HUES48 (cell line): ENCODE data around the gene KRT31.
"Not testable (repeated sequence)": the region's sequence is repeated elsewhere in the genome, so short reads cannot be mapped to it uniquely, and the experiment has no call there.

ENCODE experiments used
- H3K27ac ChIP-seq: one replicate; pipeline ENCODE4 v1.7.0; 2013; ENCODE audit warnings: low read depth, low read length, inconsistent platforms
- H3K27me3 ChIP-seq: 2 replicates; pipeline ENCODE4 v1.6.1; 2013; ENCODE audit warnings: mild to moderate bottlenecking, low read length; ENCODE audit not compliant: control insufficient read depth, insufficient read depth
- H3K36me3 ChIP-seq: 2 replicates; pipeline ENCODE4 v1.6.1; 2013; ENCODE audit warnings: low read length; ENCODE audit not compliant: control insufficient read depth, insufficient read depth
- H3K4me1 ChIP-seq: 2 replicates; pipeline ENCODE4 v1.6.1; 2013; ENCODE audit warnings: mild to moderate bottlenecking, low read length; ENCODE audit not compliant: control insufficient read depth, insufficient read depth
- H3K4me3 ChIP-seq: 2 replicates; pipeline ENCODE4 v1.5.1; 2013; ENCODE audit warnings: mild to moderate bottlenecking, low read depth, low read length
- H3K9ac ChIP-seq: 2 replicates; pipeline ENCODE4 v1.6.1; 2013; ENCODE audit warnings: mild to moderate bottlenecking, low read depth, low read length, moderate library complexity
- H3K9me3 ChIP-seq: 2 replicates; pipeline ENCODE4 v1.6.1; 2013; ENCODE audit warnings: low read length; ENCODE audit not compliant: control insufficient read depth, insufficient read depth

Gene KRT31

DNA sequence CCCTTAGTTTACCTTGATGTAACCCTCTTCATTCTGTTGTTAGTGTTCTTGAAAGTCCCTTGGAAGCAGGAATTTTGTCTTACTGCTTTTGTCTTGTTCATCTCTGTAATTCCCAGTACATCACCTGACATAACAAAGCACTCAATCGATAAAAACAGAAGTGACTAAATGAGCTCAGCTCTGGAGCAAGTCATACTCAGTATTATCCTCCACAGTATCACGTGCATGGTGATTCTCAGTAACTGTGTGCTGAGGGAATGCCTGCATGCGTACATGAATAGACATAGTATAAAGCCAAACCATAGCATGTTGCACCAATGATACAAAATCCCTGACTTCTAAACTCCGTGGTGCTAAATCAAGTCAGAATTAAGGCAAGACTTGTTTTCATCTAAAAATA lies 36.2 kb upstream of the KRT31 start:
- Histone ChIP-seq H3K9ac (no peak overlapping the region), H3K36me3 (no peaks in the 10 kb centered on the region), H3K4me3 (no peak overlapping the region), H3K27ac (no peak overlapping the region), H3K27me3 (no peaks in the 10 kb centered on the region), H3K4me1 (peaks cover 3% of the 10 kb centered on the region; the same call in 1 of the 2 replicates), H3K9me3 (no peaks in the 10 kb centered on the region)

DNA sequence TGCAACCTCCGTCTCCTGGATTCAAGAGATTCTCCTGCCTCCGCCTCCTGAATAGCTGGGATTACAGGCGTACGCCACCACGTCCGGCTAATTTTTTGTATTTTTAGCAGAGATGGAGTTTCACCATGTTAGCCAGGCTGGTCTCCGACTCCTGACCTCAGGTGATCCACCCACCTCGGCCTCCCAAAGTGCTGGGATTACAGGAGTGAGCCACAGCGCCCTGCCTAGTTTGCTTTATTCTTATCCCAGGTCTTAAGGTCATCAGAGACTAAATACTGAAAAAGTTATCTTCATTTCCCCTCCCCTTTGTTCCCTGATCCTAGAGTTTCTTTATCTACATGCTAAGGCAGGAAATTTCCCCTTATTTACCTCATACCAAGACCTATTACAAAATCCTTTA lies 33.0 kb upstream of the KRT31 start:
- not testable (repeated sequence) for H3K36me3 ChIP-seq, H3K9me3 ChIP-seq, H3K9ac ChIP-seq, H3K27ac ChIP-seq, H3K4me3 ChIP-seq, H3K27me3 ChIP-seq, H3K4me1 ChIP-seq

DNA sequence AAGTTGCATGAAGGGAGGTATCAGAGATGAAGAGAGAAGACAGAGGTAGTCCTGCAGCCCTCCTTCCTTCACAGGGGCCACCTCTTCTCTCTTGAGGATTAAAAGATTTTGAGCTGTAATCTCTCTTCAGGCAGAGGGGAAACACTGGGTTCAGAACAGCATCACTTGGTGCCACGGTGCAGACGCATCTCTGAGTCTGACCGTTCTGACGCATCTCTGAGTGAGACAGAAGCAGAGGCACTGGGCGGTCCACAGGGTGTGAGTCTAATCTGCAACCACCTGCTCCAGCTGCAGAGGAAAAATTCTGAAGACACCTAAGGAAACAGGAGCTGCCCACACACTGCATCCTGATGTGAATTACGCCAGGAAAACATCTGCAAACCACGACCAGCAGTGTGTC lies 32.3 kb upstream of the KRT31 start:
- peaks cover 6% of the 10 kb centered on the region; the same call in 1 of the 2 replicates for H3K4me1 ChIP-seq
- no peaks in the 10 kb centered on the region for H3K27me3 ChIP-seq
- no peak overlapping the region for H3K27ac ChIP-seq
- H3K9me3 ChIP-seq: no peaks in the 10 kb centered on the region
- H3K9ac ChIP-seq: no peak overlapping the region
- H3K36me3 ChIP-seq: no peaks in the 10 kb centered on the region
- no peak overlapping the region for H3K4me3 ChIP-seq

DNA sequence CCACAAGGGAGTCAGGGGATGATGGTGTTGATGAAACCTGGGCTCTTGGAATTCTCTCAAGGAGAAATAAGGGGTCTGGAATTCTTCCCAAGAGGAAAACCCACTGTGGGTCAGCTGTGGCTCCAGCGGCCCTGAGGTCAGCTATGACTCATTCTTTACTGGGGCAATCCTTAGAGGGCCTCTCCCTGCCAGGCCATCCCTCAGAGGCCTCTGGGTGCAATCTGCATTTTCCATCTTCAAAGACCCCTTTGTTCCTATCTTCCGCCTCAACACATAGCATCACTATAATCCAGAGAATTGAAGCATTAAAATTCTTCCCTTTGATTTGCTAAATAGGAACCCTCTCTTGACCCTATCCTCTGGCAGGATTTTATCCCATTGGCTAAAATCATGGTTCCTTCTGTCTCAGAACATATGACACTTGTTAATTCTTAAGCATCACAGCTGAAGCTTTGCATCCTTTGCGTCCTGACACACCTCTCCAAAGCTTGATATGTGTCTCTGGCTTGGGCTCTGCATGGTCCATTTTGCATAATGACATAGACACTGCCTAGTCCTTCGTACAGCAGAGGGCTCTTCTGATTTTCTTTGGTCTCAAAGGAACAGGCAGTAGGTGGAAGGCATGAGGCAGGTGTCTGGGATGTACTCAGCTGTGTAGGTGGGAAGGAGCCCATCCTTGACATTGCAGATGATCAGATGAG lies 31.3 kb upstream of the KRT31 start:
- Histone ChIP-seq H3K4me3 (no peak overlapping the region), H3K4me1 (peaks cover 6% of the 10 kb centered on the region; the same call in 1 of the 2 replicates), H3K9ac (no peak overlapping the region), H3K36me3 (no peaks in the 10 kb centered on the region), H3K9me3 (no peaks in the 10 kb centered on the region), H3K27ac (peak overlapping the region; percentile 20), H3K27me3 (no peaks in the 10 kb centered on the region)

DNA sequence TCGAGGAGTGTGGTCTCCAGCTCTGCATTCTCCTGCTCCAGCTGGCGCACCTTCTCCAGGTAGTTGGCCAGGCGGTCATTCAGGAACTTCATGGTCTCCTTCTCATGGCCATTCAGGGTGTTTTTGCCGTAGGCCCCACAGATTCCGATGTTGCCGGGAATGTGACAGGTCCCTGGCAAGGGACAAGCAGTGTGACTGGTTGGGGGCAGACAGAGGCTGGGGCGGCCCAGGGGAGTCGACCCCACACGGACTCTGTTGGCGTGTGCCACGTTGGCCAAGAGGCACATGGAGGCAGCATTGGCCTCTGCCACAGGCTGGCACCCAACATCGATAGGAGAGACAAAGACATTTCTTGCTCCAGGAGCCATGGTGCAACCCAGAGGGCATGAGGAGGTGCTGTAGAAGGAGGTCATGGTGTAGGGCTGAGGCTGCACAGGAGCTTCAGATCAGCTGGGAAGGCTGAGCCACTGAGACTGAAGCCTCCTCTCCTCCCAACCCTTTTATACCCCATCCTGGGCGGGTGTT lies 26.8 kb upstream of the KRT31 start, which contains the start of gene KRT37:
Gene KRT37, minus strand, starts transcription at position 475 of the 525 bp plus-strand sequence. Its CDS starts 62 bp downstream, at position 413.
- Histone ChIP-seq H3K27ac (no peak within 1 kb of the TSS), H3K9me3 (no peaks in the 10 kb centered on the region), H3K4me1 (peaks cover 6% of the 10 kb centered on the region; the same call in 1 of the 2 replicates), H3K9ac (no peak within 1 kb of the TSS), H3K27me3 (no peaks in the 10 kb centered on the region), H3K4me3 (no peak within 1 kb of the TSS), H3K36me3 (no peaks in the 10 kb centered on the region)

DNA sequence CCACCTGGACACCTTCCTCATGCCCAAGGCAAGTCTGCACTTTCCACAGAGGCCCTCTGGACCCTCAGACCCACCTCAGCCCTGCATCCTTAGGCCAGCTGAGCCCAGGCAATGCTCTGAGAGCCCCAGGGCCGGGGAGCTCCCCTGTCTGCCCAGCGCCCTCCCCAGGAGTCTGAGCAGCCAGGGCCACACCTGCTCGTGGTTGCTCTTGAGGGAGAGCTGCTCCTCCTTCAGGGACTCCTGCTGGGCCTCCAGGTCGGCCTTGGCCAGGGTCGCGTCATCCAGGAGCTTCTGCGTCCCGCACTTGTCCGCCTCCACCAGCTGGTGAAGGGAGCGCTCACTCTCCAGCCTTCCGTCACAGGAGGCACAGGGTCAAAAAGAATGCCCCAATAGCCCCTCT lies 25.2 kb upstream of the KRT31 start:
- H3K4me3 ChIP-seq, H3K27me3 ChIP-seq, H3K9ac ChIP-seq, H3K36me3 ChIP-seq, H3K9me3 ChIP-seq, H3K4me1 ChIP-seq, H3K27ac ChIP-seq: not testable (repeated sequence)

DNA sequence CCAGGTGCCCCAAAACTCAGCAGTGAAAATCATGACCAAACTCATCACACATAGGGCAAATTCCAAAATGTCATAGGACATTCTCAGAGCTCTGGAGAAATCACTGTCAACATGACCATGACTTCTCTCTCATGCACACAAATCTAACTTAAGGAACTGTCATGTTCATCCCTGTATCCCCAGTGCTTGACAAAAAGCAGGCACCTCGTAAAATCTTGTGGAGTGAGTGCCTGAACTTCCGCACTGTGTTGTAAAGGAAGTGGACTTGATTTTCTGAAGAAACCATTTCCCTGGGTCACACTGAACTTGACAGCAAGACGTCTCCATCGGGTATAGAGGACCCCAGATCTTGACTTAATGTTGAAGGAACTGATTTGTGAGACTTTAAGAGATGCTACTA lies 24.2 kb upstream of the KRT31 start:
- H3K9ac ChIP-seq: no peak overlapping the region
- no peaks in the 10 kb centered on the region for H3K9me3 ChIP-seq
- H3K4me1 ChIP-seq: 0 out of 2 replicates have a peak, but pooled peaks cover 3% of the 10 kb centered on the region
- H3K27me3 ChIP-seq: no peaks in the 10 kb centered on the region
- no peaks in the 10 kb centered on the region for H3K36me3 ChIP-seq
- no peak overlapping the region for H3K27ac ChIP-seq
- no peak overlapping the region for H3K4me3 ChIP-seq

DNA sequence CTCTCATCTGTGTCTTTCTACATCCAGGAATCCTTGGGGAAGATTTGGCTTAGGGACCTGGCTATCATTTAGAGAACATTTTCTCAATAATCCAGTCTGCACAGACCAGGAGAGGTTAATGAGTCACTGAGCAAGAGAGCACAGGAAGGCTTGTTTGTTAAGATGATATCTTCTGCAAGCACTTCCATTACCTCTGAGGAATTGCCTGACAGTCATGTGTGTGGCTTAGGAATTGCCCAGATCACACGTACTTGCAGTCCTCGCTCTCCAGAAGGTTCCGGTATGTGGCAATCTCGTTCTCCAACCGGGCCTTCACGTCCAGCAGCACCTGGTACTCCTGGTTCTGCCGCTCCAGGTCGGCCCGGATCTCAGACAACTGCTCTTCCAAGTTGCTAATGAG lies 23.7 kb upstream of the KRT31 start:
- Histone ChIP-seq H3K27ac (no peak overlapping the region), H3K36me3 (no peaks in the 10 kb centered on the region), H3K9ac (no peak overlapping the region), H3K4me1 (0 out of 2 replicates have a peak, but pooled peaks cover 3% of the 10 kb centered on the region), H3K27me3 (no peaks in the 10 kb centered on the region), H3K9me3 (no peaks in the 10 kb centered on the region), H3K4me3 (no peak overlapping the region)

DNA sequence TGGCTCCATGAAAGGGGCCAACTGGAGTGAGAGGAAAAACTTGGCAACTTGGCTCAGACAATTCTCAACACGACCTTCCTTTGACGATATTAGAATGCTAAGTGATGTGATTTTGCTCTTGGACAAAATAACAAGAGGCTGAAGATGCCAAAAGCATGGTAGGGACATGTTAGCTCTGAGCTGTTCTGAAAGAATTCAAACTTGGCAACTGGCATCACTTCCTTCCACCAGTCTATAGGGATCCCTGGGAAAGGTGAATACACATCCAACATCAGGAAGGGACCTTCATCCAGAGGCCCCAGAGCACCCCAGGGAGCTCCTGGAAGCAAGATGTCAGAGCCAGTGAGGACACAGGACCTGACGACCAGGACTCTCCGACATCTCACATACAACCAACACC lies 22.7 kb upstream of the KRT31 start:
- H3K27me3 ChIP-seq: no peaks in the 10 kb centered on the region
- 0 out of 2 replicates have a peak, but pooled peaks cover 3% of the 10 kb centered on the region for H3K4me1 ChIP-seq
- no peak overlapping the region for H3K4me3 ChIP-seq
- H3K27ac ChIP-seq: no peak overlapping the region
- no peak overlapping the region for H3K9ac ChIP-seq
- H3K36me3 ChIP-seq: no peaks in the 10 kb centered on the region
- no peaks in the 10 kb centered on the region for H3K9me3 ChIP-seq

DNA sequence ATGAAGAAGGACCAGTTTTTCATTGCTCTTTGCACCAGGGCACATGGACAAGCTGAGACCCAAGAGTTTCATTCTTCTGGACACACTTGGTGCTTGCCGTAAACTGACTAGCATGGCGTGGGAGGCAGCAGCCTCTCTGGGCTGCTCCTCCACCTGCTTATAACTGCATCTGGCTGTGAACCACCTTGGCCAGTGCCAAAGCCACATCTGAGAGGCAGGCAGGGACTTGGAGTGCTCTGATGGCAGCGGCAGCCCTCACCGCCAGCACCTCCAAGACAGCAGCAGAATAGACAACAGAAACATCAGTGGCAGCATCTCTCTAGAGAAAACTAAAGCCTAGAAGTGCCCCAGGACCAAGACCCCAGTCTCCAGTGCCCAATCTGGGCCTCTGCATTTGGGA lies 22.3 kb upstream of the KRT31 start:
- Histone ChIP-seq H3K9me3 (no peaks in the 10 kb centered on the region), H3K4me1 (0 out of 2 replicates have a peak, but pooled peaks cover 3% of the 10 kb centered on the region), H3K36me3 (no peaks in the 10 kb centered on the region), H3K27ac (no peak overlapping the region), H3K9ac (no peak overlapping the region), H3K4me3 (no peak overlapping the region), H3K27me3 (no peaks in the 10 kb centered on the region)

DNA sequence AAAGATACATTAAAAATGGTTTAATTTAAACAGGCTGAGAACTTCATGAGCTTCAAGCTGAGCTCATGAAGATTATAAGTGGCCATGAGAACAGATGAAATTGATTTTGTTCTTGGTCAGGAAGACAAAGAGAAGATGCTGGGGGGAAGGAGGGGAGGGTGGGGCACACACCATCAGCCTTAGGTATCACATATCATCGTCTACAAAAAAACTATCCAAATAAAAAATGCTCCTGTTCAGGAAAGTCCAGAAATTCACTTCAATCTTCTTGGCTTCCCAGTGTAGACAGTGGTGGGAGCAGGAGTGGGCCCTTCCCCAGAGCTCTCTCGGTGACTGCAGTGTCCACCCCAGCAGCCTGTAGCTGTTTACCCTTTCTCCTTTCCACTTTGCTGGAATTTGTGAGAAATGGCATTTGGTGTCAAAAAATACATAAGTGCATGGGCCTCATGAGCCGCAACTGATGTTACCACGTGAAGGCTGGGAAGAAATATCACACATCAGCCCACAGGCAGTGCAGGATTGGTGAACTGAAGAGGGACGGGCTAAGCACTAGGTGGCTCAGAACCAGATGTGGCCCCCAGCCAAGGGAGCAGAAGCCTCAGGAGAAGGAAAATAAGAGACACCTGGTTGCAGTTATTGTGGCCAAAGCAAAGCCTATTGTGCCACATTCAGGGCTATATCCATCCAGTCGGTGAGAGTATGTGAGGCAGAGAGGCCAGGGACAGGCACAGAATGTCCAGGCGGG lies 20.9 kb upstream of the KRT31 start:
- H3K9ac ChIP-seq: no peak overlapping the region
- H3K27me3 ChIP-seq: no peaks in the 10 kb centered on the region
- no peaks in the 10 kb centered on the region for H3K36me3 ChIP-seq
- peaks cover 10% of the 10 kb centered on the region for H3K4me1 ChIP-seq
- H3K4me3 ChIP-seq: no peak overlapping the region
- no peak overlapping the region for H3K27ac ChIP-seq
- H3K9me3 ChIP-seq: no peaks in the 10 kb centered on the region
